Caco-2 (cell line): ENCODE data around the gene BCAS3. TPM values are rescaled to one million over a fixed set of nuclear protein-coding genes. Genes with fewer than 3 reads are reported as not detected.

Experiments
- BruUV-seq: library from RNA; stranded (reverse); fragments of 400-500 nt; replicated peaks from 2 replicates; lab custom pipeline; 2021; lab: Mats Ljungman, UMichigan
- CTCF ChIA-PET: fragments of 300-600 bp; sonication (Branson Sonifier 250); formaldehyde crosslinking; loops from one replicate; lab custom pipeline; 2022; ENCODE audit warnings: antibody characterized with exemption; lab: Charles Lee
- POLR2A ChIA-PET: fragments of 300-600 bp; sonication (Branson Sonifier 250); formaldehyde crosslinking; loops from one replicate; lab custom pipeline; 2022; ENCODE audit warnings: antibody characterized with exemption; lab: Charles Lee
- DNase-seq, 2 experiments: peaks; one replicate each; pipeline versions ENCODE4 v3.0.0 to v3.0.0-alpha.2; 2020 to 2022
- H3K27me3 ChIP-seq: replicated peaks from 2 replicates; pipeline ENCODE4 v1.6.0; 2011; ENCODE audit warnings: low read length; ENCODE audit not compliant: control insufficient read depth, insufficient read depth
- H3K36me3 ChIP-seq: 2 replicates; pipeline ENCODE4 v1.5.1; 2011; ENCODE audit warnings: low read length; ENCODE audit not compliant: control insufficient read depth, insufficient read depth
- H3K4me1 ChIP-seq: fragments of 250-450 bp; sonication (Bioruptor Pico); 2 replicates; pipeline ENCODE4 v1.5.1; 2020; ENCODE audit warnings: mild to moderate bottlenecking
- H3K4me3 ChIP-seq: 2 replicates; pipeline ENCODE4 v1.5.1; 2011; ENCODE audit warnings: low read depth, mild to moderate bottlenecking, control low read depth, low read length
- H3K9me3 ChIP-seq: fragments of 250-450 bp; sonication (Bioruptor Pico); 2 replicates; pipeline ENCODE4 v1.5.1; 2020; ENCODE audit warnings: mild to moderate bottlenecking, moderate library complexity
- H3K27ac Mint-ChIP-seq: one replicate; pipeline ENCODE4 v1.8.0; 2022; ENCODE audit warnings: mixed read lengths; ENCODE audit not compliant: unreplicated experiment
- H3K27me3 Mint-ChIP-seq: one replicate; pipeline ENCODE4 v1.8.0; 2022; ENCODE audit warnings: mixed read lengths; ENCODE audit not compliant: insufficient read depth, unreplicated experiment
- H3K36me3 Mint-ChIP-seq: one replicate; pipeline ENCODE4 v1.8.0; 2022; ENCODE audit warnings: mild to moderate bottlenecking, mixed read lengths; ENCODE audit not compliant: insufficient read depth, unreplicated experiment
- H3K4me1 Mint-ChIP-seq: one replicate; pipeline ENCODE4 v1.8.0; 2022; ENCODE audit warnings: low read depth, mixed read lengths; ENCODE audit not compliant: unreplicated experiment
- H3K4me3 Mint-ChIP-seq: one replicate; pipeline ENCODE4 v1.8.0; 2022; ENCODE audit warnings: mild to moderate bottlenecking, moderate library complexity, mixed read lengths; ENCODE audit not compliant: unreplicated experiment
- H3K9me3 Mint-ChIP-seq: one replicate; pipeline ENCODE4 v1.8.0; 2022; ENCODE audit warnings: mixed read lengths; ENCODE audit not compliant: unreplicated experiment
- intact Hi-C: fragments of 100-400 bp; cut with micrococcal nuclease; formaldehyde crosslinking; loops from one replicate; pipeline ENCODE4 v1.10.0; 2022; ENCODE audit not compliant: unreplicated experiment
- total RNA-seq: library from RNA; stranded (reverse); gene quantifications from 2 replicates; pipeline ENCODE4 v1.2.3, GENCODE V29; 2022
- TF ChIP-seq, protein P1 (sequence below), 2 experiments: fragments of 200-600 bp in 1 of 2; IDR thresholded peaks; 1 replicate in 1 of 2; 2 replicates in 1 of 2; pipeline versions ENCODE4 v1.5.1 to v1.8.0; 2011 to 2022; ENCODE audit warnings: antibody characterized with exemption in 1 of 2, control low read depth in 1 of 2, inconsistent platforms in 1 of 2, low read depth in 1 of 2, low read length in 1 of 2, mild to moderate bottlenecking in 1 of 2, moderate library complexity in 1 of 2; ENCODE audit not compliant: insufficient read depth in 1 of 2, severe bottlenecking in 1 of 2, unreplicated experiment in 1 of 2

The BCAS3 gene
- total RNA-seq, 1 experiment from 2014 or later: 44.1 TPM

DNA sequence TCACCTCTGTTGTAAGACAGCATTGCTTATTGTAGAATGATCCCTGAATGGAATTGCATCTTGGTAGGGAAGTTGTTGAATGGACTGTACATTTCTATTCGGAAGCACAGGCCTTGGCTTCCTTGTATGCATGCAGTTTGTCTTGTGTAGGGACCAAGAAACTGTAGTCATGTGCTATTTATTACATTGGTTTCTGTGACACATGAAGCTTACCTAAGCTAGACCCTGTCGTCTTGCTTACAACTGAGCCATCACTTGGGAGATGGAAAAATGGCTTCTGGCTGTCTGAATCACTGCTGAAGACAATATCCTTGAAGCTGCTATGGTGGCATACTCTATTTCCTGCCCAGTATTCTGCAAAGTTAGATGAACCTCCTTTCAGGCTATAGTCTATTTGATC lies 48.5 kb upstream of the BCAS3 start:
- Mint-ChIP-seq H3K4me3 (no peak overlapping the region), H3K27me3 (no peaks in the 10 kb centered on the region), H3K27ac (no peak overlapping the region), H3K9me3 (no peaks in the 10 kb centered on the region), H3K4me1 (no peaks in the 10 kb centered on the region), H3K36me3 (peaks cover 16% of the 10 kb centered on the region)
- H3K9me3 ChIP-seq: no peaks in the 10 kb centered on the region
- DNase-seq: no peak
- TF ChIP-seq, protein P1, sequence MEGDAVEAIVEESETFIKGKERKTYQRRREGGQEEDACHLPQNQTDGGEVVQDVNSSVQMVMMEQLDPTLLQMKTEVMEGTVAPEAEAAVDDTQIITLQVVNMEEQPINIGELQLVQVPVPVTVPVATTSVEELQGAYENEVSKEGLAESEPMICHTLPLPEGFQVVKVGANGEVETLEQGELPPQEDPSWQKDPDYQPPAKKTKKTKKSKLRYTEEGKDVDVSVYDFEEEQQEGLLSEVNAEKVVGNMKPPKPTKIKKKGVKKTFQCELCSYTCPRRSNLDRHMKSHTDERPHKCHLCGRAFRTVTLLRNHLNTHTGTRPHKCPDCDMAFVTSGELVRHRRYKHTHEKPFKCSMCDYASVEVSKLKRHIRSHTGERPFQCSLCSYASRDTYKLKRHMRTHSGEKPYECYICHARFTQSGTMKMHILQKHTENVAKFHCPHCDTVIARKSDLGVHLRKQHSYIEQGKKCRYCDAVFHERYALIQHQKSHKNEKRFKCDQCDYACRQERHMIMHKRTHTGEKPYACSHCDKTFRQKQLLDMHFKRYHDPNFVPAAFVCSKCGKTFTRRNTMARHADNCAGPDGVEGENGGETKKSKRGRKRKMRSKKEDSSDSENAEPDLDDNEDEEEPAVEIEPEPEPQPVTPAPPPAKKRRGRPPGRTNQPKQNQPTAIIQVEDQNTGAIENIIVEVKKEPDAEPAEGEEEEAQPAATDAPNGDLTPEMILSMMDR (IDR thresholded peaks at IDR 0.05; ENCODE audit: insufficient read depth in 1 of 2, low read depth in 1 of 2, low read length in 1 of 2, severe bottlenecking in 1 of 2, unreplicated experiment in 1 of 2): no peak
- ChIA-PET CTCF (interaction anchor here (0.5 to 1.1 kb wide), 3 partner anchors 28 to 487 kb away, joined by 3 to 4 read pairs (median 3); no protein-coding TSS in a partner anchor), POLR2A (no interaction called here)
- H3K4me1 ChIP-seq: no peaks in the 10 kb centered on the region
- no peaks in the 10 kb centered on the region; the same call in 1 of the 2 replicates for H3K36me3 ChIP-seq
- no peak overlapping the region for H3K4me3 ChIP-seq
- BruUV-seq: no TSS peak
- intact Hi-C loops: no loop called here
- no peaks in the 10 kb centered on the region for H3K27me3 ChIP-seq

DNA sequence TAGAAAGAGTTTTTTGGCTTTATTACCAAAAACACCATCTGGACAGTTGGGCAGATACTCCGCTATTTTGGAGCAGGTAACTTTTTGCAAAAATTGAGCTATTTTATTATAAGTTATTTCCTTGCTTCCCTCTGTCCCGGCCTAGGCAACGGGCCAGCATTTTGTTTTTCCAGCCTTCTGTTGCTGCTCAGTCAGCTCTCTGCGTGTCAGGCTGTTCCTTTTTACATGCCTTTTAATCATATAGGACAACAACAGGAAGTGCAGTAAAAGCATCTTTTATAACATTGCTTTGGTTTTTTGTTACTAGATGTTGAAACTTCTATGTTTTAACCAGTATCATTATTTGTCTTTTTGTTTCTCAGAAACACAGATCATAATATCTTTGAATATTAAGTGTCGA lies 47.3 kb upstream of the BCAS3 start:
- Histone ChIP-seq H3K4me3 (no peak overlapping the region), H3K4me1 (no peaks in the 10 kb centered on the region), H3K9me3 (no peaks in the 10 kb centered on the region), H3K27me3 (no peaks in the 10 kb centered on the region), H3K36me3 (no peaks in the 10 kb centered on the region; the same call in 1 of the 2 replicates)
- H3K4me3 Mint-ChIP-seq: no peak overlapping the region
- CTCF ChIA-PET: no interaction called here
- intact Hi-C loops: no loop called here
- H3K27me3 Mint-ChIP-seq: no peaks in the 10 kb centered on the region
- no peak overlapping the region for H3K27ac Mint-ChIP-seq
- TF ChIP-seq, protein P1 (IDR thresholded peaks at IDR 0.05; ENCODE audit: insufficient read depth in 1 of 2, low read depth in 1 of 2, low read length in 1 of 2, severe bottlenecking in 1 of 2, unreplicated experiment in 1 of 2): no peak
- POLR2A ChIA-PET: no interaction called here
- no TSS peak for BruUV-seq
- H3K9me3 Mint-ChIP-seq: no peaks in the 10 kb centered on the region
- peaks cover 19% of the 10 kb centered on the region for H3K36me3 Mint-ChIP-seq
- no peaks in the 10 kb centered on the region for H3K4me1 Mint-ChIP-seq
- DNase-seq: no peak

DNA sequence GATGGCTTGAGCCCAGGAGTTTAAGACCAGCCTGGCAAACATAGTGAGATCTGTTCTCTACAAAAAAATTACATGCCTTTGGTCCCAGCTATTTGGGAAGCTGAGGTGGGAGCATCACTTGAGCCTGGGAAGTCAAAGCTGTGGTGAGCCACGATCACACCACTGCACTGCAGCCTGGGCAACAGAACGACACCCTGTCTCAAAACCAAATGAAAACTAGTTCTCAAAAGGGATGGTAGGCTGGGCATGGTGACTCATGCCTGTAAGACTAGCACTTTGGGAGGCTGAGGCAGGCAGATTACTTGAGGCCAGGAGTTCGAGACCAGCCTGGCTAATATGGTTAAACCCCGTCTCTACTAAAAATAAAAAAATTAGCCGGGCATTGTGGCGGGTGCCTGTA lies 46.5 kb upstream of the BCAS3 start:
- CTCF ChIA-PET: interaction anchor here (0.6 kb wide), 1 partner anchor 136 kb away, joined by 3 read pairs; no protein-coding TSS in a partner anchor
- DNase-seq: no peak
- H3K27me3 ChIP-seq: no peaks in the 10 kb centered on the region
- Mint-ChIP-seq H3K27ac (no peak overlapping the region), H3K9me3 (no peaks in the 10 kb centered on the region), H3K4me1 (no peaks in the 10 kb centered on the region), H3K36me3 (peaks cover 24% of the 10 kb centered on the region), H3K27me3 (no peaks in the 10 kb centered on the region), H3K4me3 (no peak overlapping the region)
- H3K9me3 ChIP-seq: no peaks in the 10 kb centered on the region
- H3K36me3 ChIP-seq: no peaks in the 10 kb centered on the region; the same call in 1 of the 2 replicates
- POLR2A ChIA-PET: no interaction called here
- no peaks in the 10 kb centered on the region for H3K4me1 ChIP-seq
- no peak overlapping the region for H3K4me3 ChIP-seq
- intact Hi-C loops: no loop called here
- no TSS peak for BruUV-seq
- TF ChIP-seq, protein P1 (IDR thresholded peaks at IDR 0.05; ENCODE audit: insufficient read depth in 1 of 2, low read depth in 1 of 2, low read length in 1 of 2, severe bottlenecking in 1 of 2, unreplicated experiment in 1 of 2): no peak
